T47D (cell line): ENCODE results near the gene OR1K1.

Experiments used
- DNase-seq, 2 experiments: peaks; one replicate each; pipeline versions ENCODE4 v3.0.0 to v3.0.0-alpha.2; 2011 to 2012; ENCODE audit warnings: low read depth in 1 of 2, low spot score in 1 of 2
- JUND ChIP-seq: IDR thresholded peaks from 2 replicates; pipeline ENCODE4 v1.6.1; 2012; ENCODE audit warnings: low read depth
- in situ Hi-C: cut with HindIII; loops from 2 replicates; pipeline ENCODE4 v1.10.0; 2016; ENCODE audit warnings: low sequenced_read_pairs, low pct_unique_long_range_greater_than_20kb

OR1K1 gene

GRCh38 chr9:122800066-122801060 lies at the start of gene OR1K1:
OR1K1 (plus strand) TSS chr9:122800123; CDS start chr9:122800123, 0 bp downstream.
- DNase-seq = no peak
- in situ Hi-C loops = no loop called here
- TF ChIP-seq JUND = no peak

- no peak for DNase-seq
- in situ Hi-C loops = no loop called here
- TF ChIP-seq JUND = no peak
These were observed 45.1 kb upstream of the OR1K1 start for GRCh38 chr9:122754825-122755224.

GRCh38 chr9:122767817-122768216 lies 32.1 kb upstream of the OR1K1 start:
- no peak for DNase-seq
- in situ Hi-C loops = no loop called here
- TF ChIP-seq JUND = no peak

- TF ChIP-seq JUND = no peak
- no peak for DNase-seq
- in situ Hi-C loops = no loop called here
These were observed 22.9 kb upstream of the OR1K1 start for GRCh38 chr9:122777052-122777451.

- in situ Hi-C loops = no loop called here
- 0 out of 2 replicates have a peak, but pooled peaks have one; percentile 8 for TF ChIP-seq JUND
- DNase-seq = peak; percentile 40 to 52
These were observed 21.8 kb upstream of the OR1K1 start for GRCh38 chr9:122777935-122778627.

- in situ Hi-C loops = no loop called here
- no peak for TF ChIP-seq JUND
- no peak for DNase-seq
These were observed 20.7 kb upstream of the OR1K1 start for GRCh38 chr9:122779181-122779580.

GRCh38 chr9:122780026-122780425 lies 19.9 kb upstream of the OR1K1 start:
- peak in 1 of 2 experiments; percentile 75 for DNase-seq
- no peak for TF ChIP-seq JUND
- in situ Hi-C loops = no loop called here

- in situ Hi-C loops = no loop called here
- DNase-seq = no peak
- no peak for TF ChIP-seq JUND
These were observed 18.3 kb upstream of the OR1K1 start for GRCh38 chr9:122781671-122782070.

GRCh38 chr9:122785269-122785668 lies 14.7 kb upstream of the OR1K1 start:
- TF ChIP-seq JUND = no peak
- DNase-seq = peak in 1 of 2 experiments; percentile 52
- in situ Hi-C loops = no loop called here

- no peak for DNase-seq
- TF ChIP-seq JUND = no peak
- in situ Hi-C loops = no loop called here
These were observed 13.6 kb upstream of the OR1K1 start for GRCh38 chr9:122786338-122786737.

- TF ChIP-seq JUND = no peak
- DNase-seq = no peak
- in situ Hi-C loops = no loop called here
These were observed 11.1 kb upstream of the OR1K1 start, which contains the start of gene OR5C1 for GRCh38 chr9:122788831-122789230. OR5C1 (plus strand) TSS chr9:122788933; CDS start chr9:122788933, 0 bp downstream.

GRCh38 chr9:122789256-122790046 lies 10.5 kb upstream of the OR1K1 start:
- TF ChIP-seq JUND = no peak
- in situ Hi-C loops = no loop called here
- no peak for DNase-seq
